Endodermal cell (in vitro differentiated cells): Measurements from ENCODE around the gene TRPM5. TPM values are rescaled to one million over a fixed set of nuclear protein-coding genes. Genes with fewer than 3 reads are reported as not detected.

Experiments
- DNase-seq: peaks from one replicate; pipeline ENCODE4 v3.0.0-alpha.2; 2017
- H3K27ac ChIP-seq: 2 replicates; pipeline ENCODE4 v1.5.1; 2013; ENCODE audit warnings: mild to moderate bottlenecking, low read depth, low read length, moderate library complexity
- H3K27me3 ChIP-seq: 2 replicates; pipeline ENCODE4 v1.6.1; 2013; ENCODE audit warnings: mild to moderate bottlenecking, low read length, moderate library complexity; ENCODE audit not compliant: insufficient read depth, control insufficient read depth, poor library complexity, severe bottlenecking
- H3K36me3 ChIP-seq: 2 replicates; pipeline ENCODE4 v1.7.0; 2013; ENCODE audit warnings: mild to moderate bottlenecking, low read length, moderate library complexity; ENCODE audit not compliant: control insufficient read depth, insufficient read depth
- H3K4me1 ChIP-seq: one replicate; pipeline ENCODE4 v1.7.0; 2013; ENCODE audit warnings: low read length; ENCODE audit not compliant: control insufficient read depth, insufficient read depth
- H3K4me3 ChIP-seq: 2 replicates; pipeline ENCODE4 v1.5.1; 2013; ENCODE audit warnings: mild to moderate bottlenecking, low read length, moderate library complexity
- H3K9ac ChIP-seq: 2 replicates; pipeline ENCODE4 v1.6.1; 2013; ENCODE audit warnings: mild to moderate bottlenecking, low read length, moderate library complexity; ENCODE audit not compliant: poor library complexity, severe bottlenecking; ENCODE audit errors: extremely low read depth
- H3K9me3 ChIP-seq: 2 replicates; pipeline ENCODE4 v1.6.1; 2013; ENCODE audit warnings: mild to moderate bottlenecking, low read length, moderate library complexity; ENCODE audit not compliant: control insufficient read depth
- H3K27ac Mint-ChIP-seq: 2 replicates; pipeline ENCODE4 v1.8.0; 2020; ENCODE audit warnings: mixed read lengths
- H3K27me3 Mint-ChIP-seq: 2 replicates; pipeline ENCODE4 v1.8.0; 2021; ENCODE audit warnings: mild to moderate bottlenecking, mixed read lengths; ENCODE audit not compliant: insufficient read depth
- H3K36me3 Mint-ChIP-seq: 2 replicates; pipeline ENCODE4 v1.8.0; 2020; ENCODE audit warnings: low read depth, mixed read lengths
- H3K4me1 Mint-ChIP-seq: 2 replicates; pipeline ENCODE4 v1.8.0; 2020; ENCODE audit warnings: mixed read lengths
- H3K4me3 Mint-ChIP-seq: 2 replicates; pipeline ENCODE4 v1.8.0; 2020; ENCODE audit warnings: mild to moderate bottlenecking, moderate library complexity, mixed read lengths
- H3K9me3 Mint-ChIP-seq: 2 replicates; pipeline ENCODE4 v1.8.0; 2020; ENCODE audit warnings: mild to moderate bottlenecking, mixed read lengths
- WGBS, 2 experiments: methylation state at CpG; one replicate each; pipeline versions ENCODE4 v1.1.5 to v1.1.7; 2013; ENCODE audit warnings: missing lambda C conversion rate in 2 of 2, mixed read lengths in 1 of 2; ENCODE audit not compliant: insufficient coverage in 1 of 2, insufficient read length in 1 of 2; 5-methylcytosine and 5-hydroxymethylcytosine counted together
- total RNA-seq, 2 donors: library from RNA; stranded (reverse); fragmentation: NEBNext Ultra II Directional in 1 of 2; extraction: Animal tissue kit (Norgen Biotek cat#: 25700) in 1 of 2; gene quantifications; 2 replicates in 1 of 2; 3 replicates in 1 of 2; pipeline ENCODE4 v1.2.1, GENCODE V29; 2021
- TF ChIP-seq, protein P1 (sequence below): fragments of 200-600 bp; sonication (generic); conservative IDR thresholded peaks from 2 replicates; pipeline ENCODE4 v1.5.0; 2021; ENCODE audit warnings: antibody characterized with exemption, mild to moderate bottlenecking

Gene TRPM5
- total RNA-seq, 2 donors from 2014 or later, result 0.11 TPM

DNA sequence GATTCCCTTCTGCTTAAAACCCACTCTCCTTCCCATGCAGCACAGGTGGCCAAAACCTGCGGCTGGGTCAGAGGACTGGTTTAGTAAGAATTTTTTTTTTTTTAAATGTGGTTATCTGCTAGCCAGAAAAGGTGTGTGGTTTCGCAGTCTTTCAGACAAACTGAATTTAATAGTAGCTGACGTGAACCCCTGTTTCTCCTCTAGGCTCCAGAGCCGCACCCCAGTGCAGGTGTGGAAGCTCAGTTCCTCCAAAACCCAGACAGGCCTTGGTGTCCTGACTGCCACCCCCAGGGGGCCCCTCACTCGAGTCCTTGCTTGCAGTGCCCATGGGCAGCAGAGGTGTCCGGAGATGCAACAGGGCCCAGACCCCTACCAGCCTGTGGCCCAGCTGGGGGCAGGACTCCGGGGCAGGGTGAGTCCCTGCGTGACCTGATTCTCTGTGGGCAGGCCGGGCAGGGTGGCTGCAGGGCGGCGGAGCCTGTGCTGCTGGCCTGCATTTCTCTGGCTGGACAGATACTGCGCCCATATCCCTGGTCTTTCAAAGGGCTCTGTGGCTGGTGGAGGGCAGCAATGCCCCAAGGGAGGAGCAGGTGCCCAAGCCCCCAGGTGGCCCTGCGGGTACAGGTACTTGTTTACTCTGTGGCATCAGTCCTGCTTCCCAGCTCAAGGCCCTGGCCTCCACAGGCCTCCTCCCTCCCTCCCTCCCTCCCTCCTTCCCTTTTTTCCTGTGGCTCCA lies 15.7 kb upstream of the TRPM5 start:
- H3K27ac ChIP-seq, result no peak overlapping the region
- WGBS, 2 experiments, result 90 to 91% methylated on average over 10 to 13 of the region's 13 CpGs
- Mint-ChIP-seq H3K4me3 (no peak overlapping the region), H3K9me3 (peaks cover 4% of the 10 kb centered on the region), H3K36me3 (no peaks in the 10 kb centered on the region), H3K27me3 (peaks cover 42% of the 10 kb centered on the region), H3K27ac (no peak overlapping the region), H3K4me1 (no peaks in the 10 kb centered on the region)
- TF ChIP-seq, protein P1, sequence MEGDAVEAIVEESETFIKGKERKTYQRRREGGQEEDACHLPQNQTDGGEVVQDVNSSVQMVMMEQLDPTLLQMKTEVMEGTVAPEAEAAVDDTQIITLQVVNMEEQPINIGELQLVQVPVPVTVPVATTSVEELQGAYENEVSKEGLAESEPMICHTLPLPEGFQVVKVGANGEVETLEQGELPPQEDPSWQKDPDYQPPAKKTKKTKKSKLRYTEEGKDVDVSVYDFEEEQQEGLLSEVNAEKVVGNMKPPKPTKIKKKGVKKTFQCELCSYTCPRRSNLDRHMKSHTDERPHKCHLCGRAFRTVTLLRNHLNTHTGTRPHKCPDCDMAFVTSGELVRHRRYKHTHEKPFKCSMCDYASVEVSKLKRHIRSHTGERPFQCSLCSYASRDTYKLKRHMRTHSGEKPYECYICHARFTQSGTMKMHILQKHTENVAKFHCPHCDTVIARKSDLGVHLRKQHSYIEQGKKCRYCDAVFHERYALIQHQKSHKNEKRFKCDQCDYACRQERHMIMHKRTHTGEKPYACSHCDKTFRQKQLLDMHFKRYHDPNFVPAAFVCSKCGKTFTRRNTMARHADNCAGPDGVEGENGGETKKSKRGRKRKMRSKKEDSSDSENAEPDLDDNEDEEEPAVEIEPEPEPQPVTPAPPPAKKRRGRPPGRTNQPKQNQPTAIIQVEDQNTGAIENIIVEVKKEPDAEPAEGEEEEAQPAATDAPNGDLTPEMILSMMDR, result peak; percentile 25
- no peaks in the 10 kb centered on the region for H3K4me1 ChIP-seq
- H3K9ac ChIP-seq, result no peak overlapping the region
- peaks cover 22% of the 10 kb centered on the region for H3K27me3 ChIP-seq
- no peaks in the 10 kb centered on the region for H3K9me3 ChIP-seq
- H3K4me3 ChIP-seq, result no peak overlapping the region
- DNase-seq, result no peak
- H3K36me3 ChIP-seq, result no peaks in the 10 kb centered on the region

DNA sequence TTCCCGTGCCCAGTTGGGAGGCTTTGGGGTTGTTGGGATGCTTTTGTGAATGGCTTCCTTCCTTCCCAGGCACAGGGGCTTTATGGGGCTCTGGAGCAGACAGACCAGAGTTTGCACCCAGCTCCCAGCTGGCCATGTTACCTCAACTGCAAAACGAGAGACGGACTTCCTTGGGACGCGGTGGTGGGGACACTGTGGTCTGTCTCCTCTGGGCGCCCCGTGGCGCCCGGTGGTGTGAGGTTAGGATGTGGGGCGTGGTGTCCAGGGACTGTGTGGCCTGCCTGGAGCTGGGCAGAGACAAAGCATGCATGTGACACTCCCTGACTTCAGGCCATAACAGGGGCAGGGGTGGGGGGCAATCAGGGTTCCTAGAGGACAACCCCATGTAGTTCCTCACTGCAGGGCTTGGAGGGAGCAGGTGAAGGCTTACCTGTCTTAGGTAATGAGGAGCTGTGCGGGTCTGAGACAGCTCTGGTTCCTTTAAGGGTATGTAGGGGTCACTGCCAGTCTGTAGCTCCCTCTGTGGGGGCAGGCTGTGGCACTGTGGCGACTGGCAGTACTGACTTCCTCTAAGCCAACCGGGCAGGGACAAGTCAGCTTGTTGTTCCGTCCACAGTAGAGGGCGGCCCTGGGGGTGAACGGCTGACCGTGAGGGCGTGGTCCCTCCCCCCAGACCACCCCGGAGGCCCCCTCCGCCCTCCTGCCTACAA lies 14.9 kb upstream of the TRPM5 start:
- peak; percentile 30 for DNase-seq
- Histone ChIP-seq H3K36me3 (no peaks in the 10 kb centered on the region), H3K4me3 (no peak overlapping the region), H3K27me3 (peaks cover 30% of the 10 kb centered on the region), H3K9ac (no peak overlapping the region), H3K4me1 (no peaks in the 10 kb centered on the region), H3K27ac (no peak overlapping the region), H3K9me3 (no peaks in the 10 kb centered on the region)
- Mint-ChIP-seq H3K9me3 (peaks cover 4% of the 10 kb centered on the region), H3K4me3 (no peak overlapping the region), H3K27me3 (peaks cover 47% of the 10 kb centered on the region), H3K36me3 (no peaks in the 10 kb centered on the region), H3K27ac (no peak overlapping the region), H3K4me1 (no peaks in the 10 kb centered on the region)
- TF ChIP-seq, protein P1, result no peak
- WGBS, 2 experiments, result 88 to 93% methylated on average over 6 to 19 of the region's 20 CpGs

GRCh38 chr11:2458321-2458720 lies 14.0 kb upstream of the TRPM5 start:
- Histone ChIP-seq H3K27me3 (peaks cover 39% of the 10 kb centered on the region), H3K36me3 (no peaks in the 10 kb centered on the region)

More at GRCh38 chr11:2458321-2458720, 14.0 kb upstream of the TRPM5 start:
- TF ChIP-seq, protein P1, result no peak
- peak; percentile 27 for DNase-seq
- 91 to 93% methylated on average over 12 to 13 of the region's 13 CpGs for WGBS, 2 experiments
- no peaks in the 10 kb centered on the region for H3K36me3 Mint-ChIP-seq
- no peak overlapping the region for H3K4me3 ChIP-seq
- peaks cover 55% of the 10 kb centered on the region for H3K27me3 Mint-ChIP-seq
- no peak overlapping the region for H3K27ac ChIP-seq
- no peaks in the 10 kb centered on the region for H3K9me3 ChIP-seq
- peaks cover 4% of the 10 kb centered on the region for H3K9me3 Mint-ChIP-seq
- H3K4me1 ChIP-seq, result no peaks in the 10 kb centered on the region
- no peak overlapping the region for H3K9ac ChIP-seq
- no peaks in the 10 kb centered on the region for H3K4me1 Mint-ChIP-seq
- no peak overlapping the region for H3K27ac Mint-ChIP-seq
- no peak overlapping the region for H3K4me3 Mint-ChIP-seq
